Measurements from ENCODE around the gene CTIF.

The CTIF gene

GRCh38 chr18:48597110-48597509, 58.3 kb downstream of the CTIF start:
- 78% methylated on average over 5 of the region's 5 CpGs for WGBS (ENCODE audit: insufficient coverage)
- CTCF ChIA-PET = no interaction called here
- Histone ChIP-seq H3K4me1 (ENCODE audit: control extremely low read depth in 1 of 4, control insufficient read depth in 4 of 4, insufficient read depth in 4 of 4, low read length in 3 of 4) (peaks cover 0 to 12% (median 8%) of the 10 kb centered on the region in 4 experiments), H3K27me3 (replicated peaks in 2 of 5; ENCODE audit: control insufficient read depth in 4 of 5, insufficient read depth in 5 of 5, low read length in 4 of 5) (no peaks in the 10 kb centered on the region), H3K9me3 (ENCODE audit: control extremely low read depth in 1 of 5, control insufficient read depth in 4 of 5, insufficient read depth in 2 of 5, low read depth in 1 of 5, low read length in 4 of 5) (no peaks in the 10 kb centered on the region), H3K27ac (ENCODE audit: insufficient read depth in 1 of 2, low read depth in 1 of 2, low read length in 2 of 2, poor library complexity in 1 of 2, severe bottlenecking in 2 of 2) (no peak overlapping the region), H3K36me3 (ENCODE audit: control insufficient read depth in 4 of 4, insufficient read depth in 4 of 4, low read length in 3 of 4) (peaks cover 0 to 4% (median 0%) of the 10 kb centered on the region in 4 experiments), H3K4me3 (ENCODE audit: control insufficient read depth in 1 of 7, extremely low read depth in 1 of 7, insufficient read depth in 4 of 7, low read depth in 2 of 7, low read length in 6 of 7) (no peak overlapping the region)
- POLR2A ChIA-PET = no interaction called here
- DNase-seq = no peak

- no peak overlapping the region for H3K4me3 ChIP-seq (ENCODE audit: control insufficient read depth in 1 of 7, extremely low read depth in 1 of 7, insufficient read depth in 4 of 7, low read depth in 2 of 7, low read length in 6 of 7)
- H3K9me3 ChIP-seq (ENCODE audit: control extremely low read depth in 1 of 5, control insufficient read depth in 4 of 5, insufficient read depth in 2 of 5, low read depth in 1 of 5, low read length in 4 of 5) = no peaks in the 10 kb centered on the region
- no peak for DNase-seq
- no peak overlapping the region for H3K27ac ChIP-seq (ENCODE audit: insufficient read depth in 1 of 2, low read depth in 1 of 2, low read length in 2 of 2, poor library complexity in 1 of 2, severe bottlenecking in 2 of 2)
- peaks cover 0 to 4% (median 0%) of the 10 kb centered on the region in 4 experiments for H3K36me3 ChIP-seq (ENCODE audit: control insufficient read depth in 4 of 4, insufficient read depth in 4 of 4, low read length in 3 of 4)
- H3K4me1 ChIP-seq (ENCODE audit: control extremely low read depth in 1 of 4, control insufficient read depth in 4 of 4, insufficient read depth in 4 of 4, low read length in 3 of 4) = peaks cover 0 to 12% (median 8%) of the 10 kb centered on the region in 4 experiments
- 100% methylated on average over 1 of the region's 3 CpGs for WGBS (ENCODE audit: insufficient coverage)
- POLR2A ChIA-PET = no interaction called here
- no peaks in the 10 kb centered on the region for H3K27me3 ChIP-seq (replicated peaks in 2 of 5; ENCODE audit: control insufficient read depth in 4 of 5, insufficient read depth in 5 of 5, low read length in 4 of 5)
- CTCF ChIA-PET = no interaction called here
Measured at GRCh38 chr18:48597671-48598070, 58.8 kb downstream of the CTIF start.

DNA sequence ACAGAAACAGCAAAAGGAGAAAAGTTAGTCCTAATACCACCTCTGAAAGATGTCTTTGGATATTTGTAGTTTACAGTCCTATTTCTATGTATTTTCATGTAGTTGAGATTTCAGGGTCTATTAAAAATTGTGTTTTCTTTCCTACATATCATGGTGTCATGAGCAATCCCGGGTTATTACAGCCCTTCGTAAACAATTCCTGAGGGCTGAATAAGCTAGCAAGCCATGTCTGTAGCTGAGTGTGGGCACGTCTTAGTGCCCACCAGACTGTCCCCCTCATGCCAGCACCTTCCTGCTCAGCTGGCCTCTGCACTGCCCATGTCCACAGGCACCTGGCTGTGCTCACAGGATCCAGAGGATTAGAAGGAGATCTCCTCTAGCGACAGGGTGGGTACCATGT, 60.6 kb downstream of the CTIF start:
- Histone ChIP-seq H3K27ac (ENCODE audit: insufficient read depth in 1 of 2, low read depth in 1 of 2, low read length in 2 of 2, poor library complexity in 1 of 2, severe bottlenecking in 2 of 2) (no peak overlapping the region), H3K27me3 (replicated peaks in 2 of 5; ENCODE audit: control insufficient read depth in 4 of 5, insufficient read depth in 5 of 5, low read length in 4 of 5) (no peaks in the 10 kb centered on the region), H3K4me1 (ENCODE audit: control extremely low read depth in 1 of 4, control insufficient read depth in 4 of 4, insufficient read depth in 4 of 4, low read length in 3 of 4) (peaks cover under 1 to 12% (median 8%) of the 10 kb centered on the region in 4 experiments), H3K36me3 (ENCODE audit: control insufficient read depth in 4 of 4, insufficient read depth in 4 of 4, low read length in 3 of 4) (peaks cover 0 to 4% (median 0%) of the 10 kb centered on the region in 4 experiments), H3K9me3 (ENCODE audit: control extremely low read depth in 1 of 5, control insufficient read depth in 4 of 5, insufficient read depth in 2 of 5, low read depth in 1 of 5, low read length in 4 of 5) (no peaks in the 10 kb centered on the region), H3K4me3 (ENCODE audit: control insufficient read depth in 1 of 7, extremely low read depth in 1 of 7, insufficient read depth in 4 of 7, low read depth in 2 of 7, low read length in 6 of 7) (no peak overlapping the region)
- 100% methylated on average over 3 of the region's 4 CpGs for WGBS (ENCODE audit: insufficient coverage)
- POLR2A ChIA-PET = no interaction called here
- CTCF ChIA-PET = interaction anchor here (1.0 kb wide), 2 partner anchors 8 to 14 kb away, joined by 3 to 4 read pairs; no protein-coding TSS in a partner anchor
- no peak for DNase-seq

- no peaks in the 10 kb centered on the region for H3K9me3 ChIP-seq (ENCODE audit: control extremely low read depth in 1 of 5, control insufficient read depth in 4 of 5, insufficient read depth in 2 of 5, low read depth in 1 of 5, low read length in 4 of 5)
- H3K36me3 ChIP-seq (ENCODE audit: control insufficient read depth in 4 of 4, insufficient read depth in 4 of 4, low read length in 3 of 4) = peaks cover 0 to 4% (median 0%) of the 10 kb centered on the region in 4 experiments
- CTCF ChIA-PET = interaction anchor here (1.0 to 1.3 kb wide), 3 partner anchors 14 to 81 kb away, joined by 3 to 4 read pairs (median 3); no protein-coding TSS in a partner anchor
- no peak overlapping the region for H3K4me3 ChIP-seq (ENCODE audit: control insufficient read depth in 1 of 7, extremely low read depth in 1 of 7, insufficient read depth in 4 of 7, low read depth in 2 of 7, low read length in 6 of 7)
- H3K4me1 ChIP-seq (ENCODE audit: control extremely low read depth in 1 of 4, control insufficient read depth in 4 of 4, insufficient read depth in 4 of 4, low read length in 3 of 4) = peaks cover 7 to 17% (median 12%) of the 10 kb centered on the region in 4 experiments
- DNase-seq = peak in 1 of 3 donors; percentile 29
- H3K27ac ChIP-seq (ENCODE audit: insufficient read depth in 1 of 2, low read depth in 1 of 2, low read length in 2 of 2, poor library complexity in 1 of 2, severe bottlenecking in 2 of 2) = no peak overlapping the region
- no peaks in the 10 kb centered on the region for H3K27me3 ChIP-seq (replicated peaks in 2 of 5; ENCODE audit: control insufficient read depth in 4 of 5, insufficient read depth in 5 of 5, low read length in 4 of 5)
- 77% methylated on average over 6 of the region's 6 CpGs for WGBS (ENCODE audit: insufficient coverage)
- POLR2A ChIA-PET = no interaction called here
Measured at GRCh38 chr18:48600046-48600445, 61.2 kb downstream of the CTIF start.

- ChIA-PET CTCF (interaction anchor here (0.9 to 1.3 kb wide), 5 partner anchors 15 to 82 kb away, joined by 3 to 4 read pairs (median 3); no protein-coding TSS in a partner anchor), POLR2A (no interaction called here)
- peaks cover 0 to 4% (median 0%) of the 10 kb centered on the region in 4 experiments for H3K36me3 ChIP-seq (ENCODE audit: control insufficient read depth in 4 of 4, insufficient read depth in 4 of 4, low read length in 3 of 4)
- WGBS (ENCODE audit: insufficient coverage) = 94% methylated on average over 8 of the region's 8 CpGs
- H3K9me3 ChIP-seq (ENCODE audit: control extremely low read depth in 1 of 5, control insufficient read depth in 4 of 5, insufficient read depth in 2 of 5, low read depth in 1 of 5, low read length in 4 of 5) = no peaks in the 10 kb centered on the region
- no peak overlapping the region for H3K4me3 ChIP-seq (ENCODE audit: control insufficient read depth in 1 of 7, extremely low read depth in 1 of 7, insufficient read depth in 4 of 7, low read depth in 2 of 7, low read length in 6 of 7)
- H3K4me1 ChIP-seq (ENCODE audit: control extremely low read depth in 1 of 4, control insufficient read depth in 4 of 4, insufficient read depth in 4 of 4, low read length in 3 of 4) = peaks cover 8 to 20% (median 17%) of the 10 kb centered on the region in 4 experiments
- DNase-seq = peak in 1 of 3 donors; percentile 7
- H3K27me3 ChIP-seq (replicated peaks in 2 of 5; ENCODE audit: control insufficient read depth in 4 of 5, insufficient read depth in 5 of 5, low read length in 4 of 5) = no peaks in the 10 kb centered on the region
- no peak overlapping the region for H3K27ac ChIP-seq (ENCODE audit: insufficient read depth in 1 of 2, low read depth in 1 of 2, low read length in 2 of 2, poor library complexity in 1 of 2, severe bottlenecking in 2 of 2)
Measured at GRCh38 chr18:48600456-48601090, 61.7 kb downstream of the CTIF start.

DNA sequence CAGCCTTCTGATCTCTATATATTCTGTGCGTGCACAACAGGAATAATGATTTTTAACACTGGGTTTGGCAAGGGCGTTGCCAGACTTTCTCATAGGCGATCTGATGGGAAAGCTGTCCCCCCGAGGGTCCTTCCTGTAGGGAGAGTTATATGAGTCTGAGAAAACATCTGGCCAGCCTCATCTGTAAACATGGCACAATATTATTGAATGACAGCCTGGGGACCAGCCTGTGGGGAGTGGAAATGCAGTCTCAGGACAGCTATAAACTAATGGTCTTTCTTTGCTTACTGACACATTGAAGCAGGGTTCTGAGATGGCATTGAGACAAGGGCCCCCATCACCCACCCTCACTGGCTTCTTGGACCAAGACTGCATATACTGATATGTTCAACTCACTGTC, 62.5 kb downstream of the CTIF start:
- Histone ChIP-seq H3K36me3 (ENCODE audit: control insufficient read depth in 4 of 4, insufficient read depth in 4 of 4, low read length in 3 of 4) (no peaks in the 10 kb centered on the region), H3K27ac (ENCODE audit: insufficient read depth in 1 of 2, low read depth in 1 of 2, low read length in 2 of 2, poor library complexity in 1 of 2, severe bottlenecking in 2 of 2) (no peak overlapping the region), H3K4me1 (ENCODE audit: control extremely low read depth in 1 of 4, control insufficient read depth in 4 of 4, insufficient read depth in 4 of 4, low read length in 3 of 4) (peaks cover 8 to 28% (median 23%) of the 10 kb centered on the region in 4 experiments), H3K9me3 (ENCODE audit: control extremely low read depth in 1 of 5, control insufficient read depth in 4 of 5, insufficient read depth in 2 of 5, low read depth in 1 of 5, low read length in 4 of 5) (no peaks in the 10 kb centered on the region), H3K4me3 (ENCODE audit: control insufficient read depth in 1 of 7, extremely low read depth in 1 of 7, insufficient read depth in 4 of 7, low read depth in 2 of 7, low read length in 6 of 7) (no peak overlapping the region), H3K27me3 (replicated peaks in 2 of 5; ENCODE audit: control insufficient read depth in 4 of 5, insufficient read depth in 5 of 5, low read length in 4 of 5) (no peaks in the 10 kb centered on the region)
- POLR2A ChIA-PET = no interaction called here
- DNase-seq = no peak
- 97% methylated on average over 4 of the region's 4 CpGs for WGBS (ENCODE audit: insufficient coverage)
- CTCF ChIA-PET = interaction anchor here (0.9 to 1.2 kb wide), 3 partner anchors 35 to 83 kb away, joined by 3 to 4 read pairs (median 3); no protein-coding TSS in a partner anchor

- WGBS (ENCODE audit: insufficient coverage) = 100% methylated on average over 3 of the region's 3 CpGs
- H3K27ac ChIP-seq (ENCODE audit: insufficient read depth in 1 of 2, low read depth in 1 of 2, low read length in 2 of 2, poor library complexity in 1 of 2, severe bottlenecking in 2 of 2) = no peak overlapping the region
- H3K36me3 ChIP-seq (ENCODE audit: control insufficient read depth in 4 of 4, insufficient read depth in 4 of 4, low read length in 3 of 4) = no peaks in the 10 kb centered on the region
- H3K4me3 ChIP-seq (ENCODE audit: control insufficient read depth in 1 of 7, extremely low read depth in 1 of 7, insufficient read depth in 4 of 7, low read depth in 2 of 7, low read length in 6 of 7) = no peak overlapping the region
- no peaks in the 10 kb centered on the region for H3K27me3 ChIP-seq (replicated peaks in 2 of 5; ENCODE audit: control insufficient read depth in 4 of 5, insufficient read depth in 5 of 5, low read length in 4 of 5)
- no peaks in the 10 kb centered on the region for H3K9me3 ChIP-seq (ENCODE audit: control extremely low read depth in 1 of 5, control insufficient read depth in 4 of 5, insufficient read depth in 2 of 5, low read depth in 1 of 5, low read length in 4 of 5)
- no peak for DNase-seq
- ChIA-PET POLR2A (no interaction called here), CTCF (interaction anchor here (3.6 kb wide), 1 partner anchor 8 kb away, joined by 17 read pairs; no protein-coding TSS in a partner anchor)
- peaks cover 8 to 36% (median 24%) of the 10 kb centered on the region in 4 experiments for H3K4me1 ChIP-seq (ENCODE audit: control extremely low read depth in 1 of 4, control insufficient read depth in 4 of 4, insufficient read depth in 4 of 4, low read length in 3 of 4)
Measured at GRCh38 chr18:48602759-48603390, 64.0 kb downstream of the CTIF start.
